Cerebellar cortex (tissue), 1 donor: ENCODE measurements around the gene CT47C1.
A peak's percentile ranks its signal among the peaks of the same experiment; 100 is the strongest.

Source experiments
- DNase-seq: peaks from one replicate; pipeline ENCODE4 v3.0.0-alpha.2; 2015; ENCODE audit warnings: low spot score

CT47C1 gene

GRCh38 chrX:119073911-119074310 lies 1.1 kb downstream of the CT47C1 start:
- no peak for DNase-seq

- DNase-seq: no peak
Measured at GRCh38 chrX:119075270-119076025, 2.7 kb downstream of the CT47C1 start.

DNA sequence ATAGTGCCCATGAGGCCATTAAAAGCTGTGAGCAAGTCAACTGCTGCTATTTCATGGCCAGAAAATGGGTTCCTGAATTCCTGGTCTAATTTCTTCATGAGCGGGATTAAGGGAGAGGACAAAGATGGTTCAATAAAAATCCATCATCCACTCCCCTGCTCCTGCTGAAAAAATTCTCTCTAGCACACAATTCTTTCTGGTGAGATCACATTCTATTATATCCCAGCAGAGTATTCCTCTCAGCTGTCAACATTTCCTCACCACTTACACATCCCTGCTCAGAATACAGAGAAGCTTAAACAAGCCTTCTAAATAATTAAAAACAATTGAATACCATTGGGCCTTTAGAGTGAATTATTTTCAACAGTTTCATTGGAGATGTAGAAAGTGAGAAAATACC lies 9.5 kb downstream of the CT47C1 start:
- no peak for DNase-seq

DNA sequence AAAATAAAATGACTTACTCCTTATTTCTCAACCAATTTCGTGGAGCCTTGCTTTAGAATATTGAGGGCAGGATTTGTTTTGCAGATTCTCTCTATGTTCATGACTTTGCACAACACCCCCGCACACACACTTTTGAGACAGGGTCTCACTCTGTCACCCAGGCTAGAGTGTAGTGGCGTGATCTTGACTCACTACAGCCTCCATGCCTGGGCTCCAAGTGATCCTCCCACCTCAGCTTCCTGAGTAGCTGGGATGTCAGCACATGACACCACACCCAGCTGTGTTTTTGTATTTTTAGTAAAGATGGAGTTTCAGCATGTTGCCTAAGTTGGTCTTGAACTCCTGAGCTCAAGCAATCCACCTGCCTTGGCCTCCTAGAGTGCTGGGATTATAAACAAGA lies 12.0 kb downstream of the CT47C1 start:
- no peak for DNase-seq

DNA sequence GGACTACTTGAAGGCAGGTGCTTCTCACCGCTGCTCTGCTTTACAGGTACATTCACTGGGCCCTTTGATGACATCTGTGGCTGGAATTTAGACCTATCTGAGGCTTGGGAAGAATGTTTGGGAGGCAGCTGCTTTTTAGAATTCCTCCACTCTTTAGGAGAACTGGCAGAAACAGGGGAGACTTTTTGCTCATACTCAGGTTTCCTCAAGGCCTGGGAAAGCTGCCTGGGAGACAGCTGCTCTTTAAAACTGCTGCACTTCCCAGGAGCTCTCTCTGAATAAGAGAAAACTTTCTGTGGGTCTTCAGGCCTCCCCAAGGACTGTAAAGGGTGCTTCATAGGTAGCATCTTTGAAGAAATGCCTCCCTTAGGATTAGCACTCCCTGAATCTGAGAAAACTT lies 14.3 kb downstream of the CT47C1 start:
- no peak for DNase-seq

GRCh38 chrX:119089619-119090018 lies 16.8 kb downstream of the CT47C1 start:
- DNase-seq: no peak

DNA sequence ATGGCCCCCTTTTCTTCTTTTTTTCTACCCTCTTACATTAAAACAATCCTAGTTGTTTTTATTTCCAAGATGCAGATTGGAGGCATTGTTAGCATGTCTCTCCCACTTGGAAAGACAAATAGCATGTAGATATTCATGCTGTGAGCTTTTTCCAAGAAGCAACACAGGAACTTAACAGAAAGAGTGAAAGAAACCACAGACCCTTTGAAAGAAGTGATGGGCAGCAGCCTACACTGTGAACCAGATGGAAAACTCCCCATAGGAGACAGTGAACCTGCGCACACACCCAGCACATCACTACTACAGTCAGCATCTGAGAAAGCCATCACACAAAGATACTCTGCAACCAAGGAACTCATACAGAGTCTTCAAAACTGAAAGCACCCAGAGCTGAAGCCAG lies 17.8 kb downstream of the CT47C1 start:
- DNase-seq: no peak

- DNase-seq: no peak
Measured at GRCh38 chrX:119093991-119094735, 21.4 kb downstream of the CT47C1 start.

DNA sequence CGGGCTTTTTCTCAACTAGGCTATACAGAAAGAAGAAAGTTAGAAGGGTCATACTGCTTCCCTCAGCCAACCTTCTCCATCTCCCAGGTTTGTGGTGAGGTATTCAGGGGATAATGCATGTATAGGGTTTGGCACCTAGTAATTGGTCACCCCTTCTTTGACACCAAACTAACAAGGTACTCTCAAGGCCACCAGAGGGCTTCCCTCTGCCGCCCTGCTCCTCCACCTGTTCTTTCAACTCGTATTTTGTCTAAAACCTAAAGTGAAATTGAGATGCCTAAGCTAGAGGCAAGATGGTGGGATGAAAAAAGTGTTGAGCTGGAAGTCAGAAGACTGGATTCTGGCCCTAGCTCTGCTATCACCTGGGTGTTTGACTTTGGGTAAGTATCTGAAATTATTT lies 22.0 kb downstream of the CT47C1 start:
- DNase-seq: no peak

DNA sequence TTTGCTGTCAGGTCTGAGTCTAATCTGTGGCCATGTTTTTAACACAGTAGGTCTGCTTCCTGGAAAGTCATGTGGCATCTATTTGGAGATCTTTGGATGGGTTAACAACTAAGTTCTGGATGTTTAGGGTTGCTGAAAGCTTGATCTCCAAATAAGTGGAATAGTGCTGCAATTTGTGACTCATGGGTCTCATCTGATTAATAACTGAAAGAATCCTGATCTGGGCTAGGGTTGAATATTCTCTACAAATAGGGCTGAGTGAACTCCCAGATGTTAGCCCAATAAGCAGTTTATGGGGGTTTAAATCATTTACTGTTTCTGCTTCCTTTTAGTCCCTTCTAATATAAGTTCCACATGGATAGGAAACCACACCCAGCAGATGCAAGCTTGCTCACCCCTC lies 23.1 kb downstream of the CT47C1 start:
- DNase-seq: no peak

- DNase-seq: no peak
Measured at GRCh38 chrX:119101168-119101567, 28.4 kb downstream of the CT47C1 start.

DNA sequence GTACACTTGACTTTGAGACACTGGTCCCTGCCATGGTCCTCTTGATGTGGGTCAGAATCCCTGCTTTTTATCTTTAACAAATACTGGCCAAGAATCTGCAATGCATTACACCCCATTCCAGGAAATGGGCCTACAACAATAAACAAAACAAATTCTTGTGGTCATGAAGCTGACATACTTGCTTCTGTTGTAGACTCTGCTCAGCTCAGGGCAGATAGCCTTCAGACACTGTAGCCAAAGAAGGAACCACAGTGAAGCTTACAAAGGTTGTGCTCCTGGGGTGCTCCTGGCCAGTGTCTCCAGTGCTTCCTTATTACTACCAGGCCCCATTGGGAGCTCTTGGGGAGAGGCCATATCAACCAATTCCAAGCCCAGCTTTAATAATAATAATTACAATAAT lies 33.0 kb downstream of the CT47C1 start:
- DNase-seq: no peak

- no peak for DNase-seq
Measured at GRCh38 chrX:119107206-119107605, 34.4 kb downstream of the CT47C1 start.

DNA sequence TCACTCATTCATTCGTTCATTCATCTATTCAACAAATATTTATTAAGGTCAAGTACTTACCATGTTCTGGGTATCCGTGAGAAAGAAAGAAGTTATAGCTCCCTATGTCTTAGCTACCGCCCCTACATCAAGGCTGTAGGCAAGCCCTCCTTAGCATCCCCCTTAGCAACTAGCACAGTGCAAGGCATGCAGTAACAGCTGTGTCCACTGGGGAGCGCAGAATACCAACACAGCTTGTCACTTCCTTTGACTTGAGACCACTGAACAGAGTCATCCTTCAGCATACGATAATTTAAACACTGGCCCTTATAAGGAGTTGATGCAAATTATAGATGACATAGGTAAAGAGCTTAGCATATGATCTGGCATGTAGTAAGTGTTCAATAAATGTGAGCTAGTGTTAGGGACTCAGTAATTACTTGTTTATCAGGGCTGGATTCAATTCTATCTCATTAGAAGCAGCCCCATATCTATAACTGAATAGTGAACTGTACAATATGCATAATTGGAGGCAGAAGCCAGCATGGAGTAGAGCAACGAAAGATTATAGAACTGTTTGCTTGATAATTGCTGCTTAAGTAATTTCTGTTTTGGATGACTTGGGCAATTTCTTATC lies 46.1 kb downstream of the CT47C1 start:
- peak; percentile 45 for DNase-seq

DNA sequence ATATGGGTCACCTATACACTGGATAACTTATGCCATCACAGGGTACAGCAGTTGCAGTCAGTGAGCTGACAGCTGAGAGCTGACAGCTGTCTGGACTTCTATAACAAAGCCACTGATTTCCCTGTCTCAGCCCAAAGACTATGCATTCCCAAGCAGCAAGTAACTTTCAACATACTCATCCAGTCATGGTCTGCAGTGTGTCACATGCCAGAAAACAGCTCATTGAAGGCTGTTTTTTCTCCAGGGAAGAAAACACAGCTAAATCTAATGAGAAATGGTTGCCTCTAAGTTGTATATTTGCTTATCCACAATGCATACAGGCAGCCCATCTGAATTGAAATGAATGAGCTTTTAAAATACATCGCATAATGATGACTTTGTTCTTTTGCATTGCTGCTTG lies 48.5 kb downstream of the CT47C1 start:
- no peak for DNase-seq
